PC-3 (cell line): ENCODE results near the gene ITPRID2. TPM values are rescaled to one million over a fixed set of nuclear protein-coding genes. Genes with fewer than 3 reads are reported as not detected.
"Not testable (repeated sequence)": the region's sequence is repeated elsewhere in the genome, so short reads cannot be mapped to it uniquely, and the experiment has no call there.

Source experiments
- ATAC-seq: fragments of 200-7000 bp; cut with Tn5 transposase; 2 replicates; pipeline ENCODE4 v1.9.1; 2020; ENCODE audit warnings: mild to moderate bottlenecking, moderate library complexity
- BruUV-seq: library from RNA; stranded (reverse); fragments of 400-500 nt; replicated peaks from 2 replicates; lab custom pipeline; 2021; lab: Mats Ljungman, UMichigan
- CTCF ChIA-PET: fragments of 300-600 bp; sonication (Branson Sonifier 250); formaldehyde crosslinking; loops from one replicate; lab custom pipeline; 2022; ENCODE audit warnings: antibody characterized with exemption; lab: Charles Lee
- POLR2A ChIA-PET: fragments of 300-600 bp; sonication (Branson Sonifier 250); formaldehyde crosslinking; loops from one replicate; lab custom pipeline; 2022; ENCODE audit warnings: antibody characterized with exemption; ENCODE audit not compliant: unreplicated experiment; lab: Charles Lee
- DNase-seq: peaks from one replicate; pipeline ENCODE4 v3.0.0-alpha.2; 2015
- H2AFZ ChIP-seq: fragments of 300-600 bp; sonication (generic); 2 replicates; pipeline ENCODE4 v1.6.0; 2016; ENCODE audit warnings: antibody characterized with exemption, low read length
- H3F3A ChIP-seq: fragments of 300-600 bp; sonication (generic); one replicate; pipeline ENCODE4 v1.6.0; 2017; ENCODE audit warnings: antibody characterized with exemption, low read length, control low read depth, mild to moderate bottlenecking; ENCODE audit not compliant: unreplicated experiment
- H3K27ac ChIP-seq: fragments of 300-600 bp; sonication (generic); 2 replicates; pipeline ENCODE4 v1.5.1; 2016; ENCODE audit warnings: mild to moderate bottlenecking, low read length
- H3K27me3 ChIP-seq: fragments of 300-600 bp; sonication (generic); 2 replicates; pipeline ENCODE4 v1.6.1; 2016; ENCODE audit warnings: low read length, mixed read lengths
- H3K36me3 ChIP-seq: fragments of 300-600 bp; sonication (generic); 2 replicates; pipeline ENCODE4 v1.6.1; 2016; ENCODE audit warnings: low read depth, mixed run types, low read length, mixed read lengths
- H3K4me1 ChIP-seq: fragments of 300-600 bp; sonication (generic); 2 replicates; pipeline ENCODE4 v1.5.1; 2016; ENCODE audit warnings: low read length; ENCODE audit not compliant: insufficient read depth
- H3K4me2 ChIP-seq: fragments of 300-600 bp; sonication (generic); 2 replicates; pipeline ENCODE4 v1.6.0; 2016; ENCODE audit warnings: low read length
- H3K4me3 ChIP-seq: fragments of 300-600 bp; sonication (generic); 2 replicates; pipeline ENCODE4 v1.5.1; 2016; ENCODE audit warnings: mild to moderate bottlenecking, low read length, mixed read lengths
- H3K79me2 ChIP-seq: fragments of 300-600 bp; sonication (generic); 2 replicates; pipeline ENCODE4 v1.6.1; 2017; ENCODE audit warnings: low read length, mixed read lengths
- H3K9ac ChIP-seq: fragments of 300-600 bp; sonication (generic); 2 replicates; pipeline ENCODE4 v1.6.0; 2016; ENCODE audit warnings: mild to moderate bottlenecking, low read length
- H3K9me2 ChIP-seq: fragments of 300-600 bp; sonication (generic); replicated peaks from 2 replicates; pipeline ENCODE4 v1.6.1; 2016; ENCODE audit warnings: mixed run types, low read length, mixed read lengths
- H3K9me3 ChIP-seq: fragments of 300-600 bp; sonication (generic); 2 replicates; pipeline ENCODE4 v1.6.1; 2016; ENCODE audit warnings: low read length, mixed read lengths
- H4K20me1 ChIP-seq: fragments of 300-600 bp; sonication (generic); 2 replicates; pipeline ENCODE4 v1.6.1; 2016; ENCODE audit warnings: low read length, mixed read lengths
- CTCF ChIP-seq: fragments of 300-600 bp; sonication (generic); conservative IDR thresholded peaks from 2 replicates; pipeline ENCODE4 v1.5.1; 2017; ENCODE audit warnings: antibody characterized with exemption, low read depth, mild to moderate bottlenecking, low read length
- EZH2 ChIP-seq: fragments of 300-600 bp; sonication (generic); IDR thresholded peaks from one replicate; pipeline ENCODE4 v1.6.1; 2017; ENCODE audit warnings: antibody characterized with exemption, mild to moderate bottlenecking, low read length; ENCODE audit not compliant: unreplicated experiment
- EZH2phosphoT487 ChIP-seq: fragments of 300-600 bp; sonication (generic); IDR thresholded peaks from 2 replicates; pipeline ENCODE4 v1.6.1; 2018; ENCODE audit warnings: mild to moderate bottlenecking, antibody characterized with exemption, low read length, borderline replicate concordance
- intact Hi-C: fragments of 100-400 bp; cut with micrococcal nuclease; formaldehyde crosslinking; loops from 2 replicates; pipeline ENCODE4 v1.9.0; 2023
- total RNA-seq: library from RNA; depleted of rRNA; stranded (reverse); fragments of >200 nt; gene quantifications from 2 replicates; pipeline ENCODE4 v1.2.3, GENCODE V29; 2014

ITPRID2 gene
- total RNA-seq, 1 experiment from 2014 or later: 113 TPM

DNA sequence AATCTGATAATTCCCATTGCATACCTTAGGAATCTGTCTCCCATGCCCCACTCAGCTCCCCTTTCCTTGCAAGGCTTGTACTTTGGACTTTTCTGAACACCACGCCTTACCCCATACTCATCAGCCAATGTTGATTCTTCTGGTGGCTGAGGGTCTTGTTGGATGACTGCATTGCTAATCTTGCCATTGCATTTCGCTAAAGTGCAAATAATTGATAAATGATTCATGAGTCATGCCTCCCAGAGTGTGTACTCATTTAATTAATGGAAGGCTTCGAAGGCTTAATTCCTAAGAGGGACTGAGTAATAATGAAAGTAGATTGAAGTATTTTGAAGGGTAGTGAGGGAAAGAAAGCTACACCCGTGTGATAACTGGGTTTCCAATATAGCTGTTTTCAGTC lies 66.1 kb downstream of the ITPRID2 start:
- ATAC-seq (no peak), DNase-seq (no peak)
- H3K4me2 ChIP-seq: no peak overlapping the region
- no peaks in the 10 kb centered on the region for H4K20me1 ChIP-seq
- no peak overlapping the region for H2AFZ ChIP-seq
- no peak overlapping the region for H3K27ac ChIP-seq
- TF ChIP-seq CTCF (no peak), EZH2phosphoT487 (no peak), EZH2 (no peak)
- no peaks in the 10 kb centered on the region for H3K27me3 ChIP-seq
- no peaks in the 10 kb centered on the region for H3K36me3 ChIP-seq
- no TSS peak for BruUV-seq
- no peak overlapping the region for H3K4me3 ChIP-seq
- H3K9me3 ChIP-seq: no peaks in the 10 kb centered on the region
- POLR2A ChIA-PET: interaction anchor here (0.6 to 0.7 kb wide), 2 partner anchors 10 to 109 kb away, joined by 5 read pairs; no protein-coding TSS in a partner anchor
- CTCF ChIA-PET: no interaction called here
- H3K79me2 ChIP-seq: no peaks in the 10 kb centered on the region
- intact Hi-C loops: loop anchor here (2.0 kb wide), 1 partner anchor 109 kb away; no protein-coding TSS in a partner anchor
- H3K9me2 ChIP-seq: no peaks in the 10 kb centered on the region
- H3K4me1 ChIP-seq: peaks cover 43% of the 10 kb centered on the region
- H3K9ac ChIP-seq: no peak overlapping the region
- peaks cover 3% of the 10 kb centered on the region for H3F3A ChIP-seq

GRCh38 chr2:181958726-181959125 lies 67.2 kb downstream of the ITPRID2 start:
- Histone ChIP-seq H3K79me2 (no peaks in the 10 kb centered on the region), H3K27ac (peak overlapping the region; percentile 40), H3F3A (peaks cover 3% of the 10 kb centered on the region), H2AFZ (no peak overlapping the region), H3K9ac (no peak overlapping the region), H3K27me3 (no peaks in the 10 kb centered on the region), H3K36me3 (no peaks in the 10 kb centered on the region), H3K9me2 (no peaks in the 10 kb centered on the region), H3K9me3 (no peaks in the 10 kb centered on the region), H3K4me3 (no peak overlapping the region), H3K4me2 (no peak overlapping the region), H3K4me1 (peaks cover 43% of the 10 kb centered on the region), H4K20me1 (no peaks in the 10 kb centered on the region)
- TF ChIP-seq CTCF: no peak
- no peak for TF ChIP-seq EZH2
- TF ChIP-seq EZH2phosphoT487: no peak
- ChIA-PET CTCF (no interaction called here), POLR2A (no interaction called here)
- BruUV-seq: no TSS peak
- ATAC-seq: peak; percentile 42
- intact Hi-C loops: loop anchor here (2.0 kb wide), 1 partner anchor 108 kb away; no protein-coding TSS in a partner anchor
- DNase-seq: peak; percentile 48

DNA sequence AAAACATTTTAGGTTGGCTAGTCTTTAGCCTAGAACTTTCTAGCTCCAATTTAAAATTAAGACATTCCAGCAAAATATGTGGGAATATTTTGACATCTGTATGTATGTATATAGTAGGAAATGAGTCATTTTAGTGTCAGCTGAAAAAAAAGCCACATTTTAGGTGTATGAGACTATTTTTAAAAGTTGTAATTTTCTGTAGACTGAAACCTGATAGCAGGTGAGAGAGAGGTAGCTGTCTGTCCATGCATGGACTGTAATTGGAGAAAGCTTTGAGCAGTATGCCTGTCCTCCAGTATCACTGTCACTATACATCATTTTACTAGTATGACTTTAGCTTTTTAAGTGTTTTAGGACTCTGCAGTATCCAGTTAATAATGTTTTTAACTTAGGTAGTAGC lies 68.0 kb downstream of the ITPRID2 start:
- peak; percentile 74 for ATAC-seq
- Histone ChIP-seq H3K36me3 (no peaks in the 10 kb centered on the region), H3K4me3 (no peak overlapping the region), H3K9ac (no peak overlapping the region), H3K27me3 (no peaks in the 10 kb centered on the region), H3K4me2 (peak overlapping the region; percentile 28), H4K20me1 (no peaks in the 10 kb centered on the region), H3K79me2 (no peaks in the 10 kb centered on the region), H3K27ac (peak overlapping the region; percentile 40; the same call in 1 of the 2 replicates), H3K9me3 (no peaks in the 10 kb centered on the region), H3K4me1 (peaks cover 41% of the 10 kb centered on the region), H3F3A (peaks cover 3% of the 10 kb centered on the region), H2AFZ (no peak overlapping the region), H3K9me2 (no peaks in the 10 kb centered on the region)
- TF ChIP-seq EZH2 (no peak), CTCF (no peak), EZH2phosphoT487 (no peak)
- DNase-seq: peak; percentile 45
- BruUV-seq: no TSS peak
- ChIA-PET POLR2A (no interaction called here), CTCF (no interaction called here)
- intact Hi-C loops: loop anchor here (2.0 kb wide), 1 partner anchor 107 kb away; no protein-coding TSS in a partner anchor

GRCh38 chr2:181961167-181961566 lies 69.6 kb downstream of the ITPRID2 start:
- H3K4me3 ChIP-seq, H3K9me3 ChIP-seq, H3K9ac ChIP-seq, DNase-seq, H2AFZ ChIP-seq, CTCF ChIA-PET, intact Hi-C loops, H3K27me3 ChIP-seq, H3K36me3 ChIP-seq, H3K9me2 ChIP-seq, H3F3A ChIP-seq, ATAC-seq, H3K4me2 ChIP-seq, BruUV-seq, POLR2A ChIA-PET, H3K27ac ChIP-seq, H4K20me1 ChIP-seq, H3K79me2 ChIP-seq: not testable (repeated sequence)
- H3K4me1 ChIP-seq: peaks cover 30% of the 10 kb centered on the region
